GM19328 (cell line): ENCODE measurements around the gene VTCN1.
"Not testable (repeated sequence)": the region's sequence is repeated elsewhere in the genome, so short reads cannot be mapped to it uniquely, and the experiment has no call there.

Experiments
- ATAC-seq: cut with Tn5 transposase; IDR thresholded peaks from one replicate; pipeline ENCODE4 v1.9.1; 2021; ENCODE audit warnings: mild to moderate bottlenecking, moderate library complexity; ENCODE audit not compliant: unreplicated experiment

Gene VTCN1

GRCh38 chr1:117101858-117102257 is 108.9 kb downstream of the VTCN1 start:
- not testable (repeated sequence) for ATAC-seq

DNA sequence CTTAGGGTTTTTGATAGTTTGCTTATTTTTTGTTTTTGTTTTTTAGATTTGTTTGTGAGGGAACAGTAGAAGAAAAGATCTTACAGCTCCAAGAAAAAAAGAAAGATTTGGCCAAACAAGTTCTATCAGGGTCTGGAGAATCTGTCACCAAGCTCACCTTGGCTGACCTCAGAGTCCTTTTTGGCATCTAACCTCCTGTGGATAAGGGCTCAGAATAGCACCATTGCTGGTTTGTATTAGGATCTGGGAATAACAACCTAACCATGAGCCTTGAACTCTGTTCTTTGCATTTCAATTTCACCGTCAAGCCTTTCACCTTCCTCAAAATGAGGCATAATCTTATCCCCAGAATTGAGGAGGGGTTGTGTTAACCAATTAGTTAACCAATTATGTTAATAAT is 109.4 kb downstream of the VTCN1 start:
- no peak for ATAC-seq

DNA sequence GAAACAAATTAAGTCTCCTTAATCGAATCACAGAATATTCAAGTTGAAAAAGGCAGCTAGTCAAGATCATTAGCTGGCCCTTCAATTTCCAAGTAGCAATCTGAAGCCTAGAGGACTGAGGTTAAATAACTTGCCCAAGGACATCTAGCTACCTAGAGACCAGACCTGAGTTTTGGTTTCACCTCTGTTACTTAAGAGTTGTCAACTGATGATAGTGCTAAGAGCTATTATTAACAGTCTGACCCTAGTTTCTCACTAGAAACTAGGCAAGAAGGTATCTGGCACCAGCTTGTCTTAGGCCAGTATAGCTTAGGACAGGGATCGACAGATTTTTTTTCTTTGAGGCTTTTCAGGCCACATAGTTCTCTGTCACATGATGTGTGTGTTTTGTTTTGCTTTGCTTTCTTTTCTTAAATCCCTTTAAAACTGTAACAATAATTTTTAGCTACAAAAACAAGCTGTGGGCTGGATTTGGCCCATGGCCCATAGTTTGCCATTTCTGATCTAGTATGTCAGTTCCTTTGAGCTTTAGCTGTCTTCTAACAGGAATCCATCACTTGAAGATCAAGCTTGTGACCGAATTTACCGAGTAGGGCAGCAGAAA is 112.3 kb downstream of the VTCN1 start:
- no peak for ATAC-seq

DNA sequence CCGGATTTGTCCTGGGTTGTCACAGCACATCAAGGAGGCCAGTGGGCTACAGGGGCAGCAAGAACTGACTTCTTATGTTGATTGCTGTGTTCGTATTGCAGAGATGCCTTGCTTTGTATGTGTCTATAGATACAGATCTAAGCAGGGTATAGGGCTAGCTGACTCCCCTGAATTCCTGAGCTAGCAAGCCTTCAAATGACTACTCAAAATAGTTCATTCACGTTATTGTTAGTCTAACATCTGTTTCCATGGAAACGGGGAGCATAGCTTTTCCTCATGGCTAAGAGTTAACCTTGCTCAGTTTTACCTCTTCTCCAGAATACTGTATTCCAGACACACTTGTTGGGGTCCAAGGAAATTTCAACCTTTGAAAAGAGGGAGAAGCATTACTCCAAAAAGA is 113.3 kb downstream of the VTCN1 start:
- no peak for ATAC-seq

DNA sequence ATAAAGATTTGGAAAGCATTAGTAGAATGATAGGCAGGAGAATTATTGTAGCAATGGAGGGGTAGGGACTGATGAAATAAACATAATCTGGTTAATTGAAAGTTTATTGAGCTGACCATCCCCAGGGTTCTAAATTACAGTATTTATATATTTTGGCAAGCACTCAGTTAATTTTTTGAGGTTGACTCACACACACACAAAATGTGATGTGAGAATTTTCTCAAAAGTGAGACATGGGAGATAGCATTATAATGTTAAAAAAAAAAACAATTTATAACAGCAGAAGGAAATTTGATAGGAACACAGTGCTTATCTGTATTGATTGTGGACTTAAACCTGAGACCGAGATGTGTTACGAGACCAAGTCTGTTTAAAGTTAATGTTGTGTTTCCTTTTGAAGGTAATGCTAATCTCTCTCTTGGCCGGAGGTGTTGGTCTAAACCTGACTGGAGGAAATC is 113.7 kb downstream of the VTCN1 start:
- no peak for ATAC-seq

DNA sequence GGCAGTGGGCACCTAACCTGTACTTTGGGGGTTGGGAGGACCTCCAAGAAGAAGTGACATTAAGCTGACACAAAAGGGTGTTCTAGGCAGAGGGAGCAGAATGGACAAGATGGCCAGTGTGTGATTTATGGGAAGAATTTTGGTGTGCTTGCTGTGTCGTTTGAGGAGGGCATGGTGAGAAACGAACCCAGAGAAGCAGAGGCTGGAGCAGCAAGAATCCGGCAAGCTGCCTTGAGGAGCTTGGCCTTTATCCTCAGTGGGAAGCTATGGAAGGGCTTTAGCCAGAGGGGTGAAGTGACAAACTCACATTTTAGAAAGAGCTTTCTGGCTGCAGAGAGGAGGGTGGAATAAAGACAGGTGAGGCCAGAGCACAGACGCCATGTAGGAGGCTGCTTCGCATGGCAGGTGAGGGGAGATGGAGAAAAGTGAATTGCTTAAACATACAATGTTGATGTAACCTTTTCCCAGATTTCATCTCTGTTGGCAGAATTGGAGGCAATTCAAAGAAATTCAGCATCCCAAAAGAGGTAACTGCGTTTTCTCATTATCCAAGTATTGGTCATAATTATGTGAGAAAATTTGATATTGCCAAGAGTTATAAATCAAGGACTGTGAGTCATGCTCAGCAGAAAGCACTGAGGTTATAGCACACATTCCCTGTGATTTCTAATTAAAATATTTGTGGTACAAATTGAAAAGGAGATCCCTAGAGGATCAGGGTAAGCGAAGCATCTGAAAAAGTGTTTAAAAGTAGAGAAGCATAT is 115.7 kb downstream of the VTCN1 start:
- ATAC-seq = no peak

DNA sequence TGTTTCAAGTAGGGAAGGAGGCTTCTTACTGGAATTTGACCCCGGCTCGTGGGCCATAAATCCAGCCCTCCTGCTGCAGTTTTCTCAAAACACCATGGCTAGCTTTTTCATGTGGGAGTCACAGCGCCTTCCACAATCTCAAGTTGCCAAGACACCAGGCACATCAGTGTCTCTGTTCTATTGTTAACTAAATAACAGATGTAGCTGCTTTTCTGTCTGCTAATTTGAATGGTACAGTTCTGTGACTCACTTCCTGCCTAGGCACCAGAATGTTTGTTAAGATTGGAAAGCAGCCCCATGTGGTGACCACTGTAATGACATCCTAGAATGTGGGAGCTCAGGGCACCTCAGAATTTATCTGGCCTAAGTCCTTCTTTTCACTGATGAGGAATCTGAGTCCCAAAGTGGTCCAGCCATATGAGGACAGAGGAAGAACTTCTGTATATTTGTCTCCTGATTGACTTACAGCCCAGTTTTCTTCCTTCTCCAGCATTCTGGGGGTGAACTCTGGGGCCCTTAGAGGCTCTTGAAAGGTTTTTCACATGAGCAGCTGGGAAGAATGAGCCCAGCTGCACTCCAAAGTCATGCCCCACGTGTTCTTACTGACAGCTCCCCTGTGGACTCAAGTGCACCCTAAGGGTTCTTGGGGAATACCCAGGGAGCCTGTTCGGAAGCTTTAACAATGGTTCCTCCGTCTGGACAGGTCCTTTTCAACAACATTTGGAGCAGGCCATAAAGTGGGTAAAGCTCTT is 116.7 kb downstream of the VTCN1 start:
- peak; percentile 68 for ATAC-seq
